GM19351 (cell line): ENCODE measurements around the gene IGF1R.
A peak's percentile ranks its signal among the peaks of the same experiment; 100 is the strongest.

Source experiments
- ATAC-seq: cut with Tn5 transposase; IDR thresholded peaks from one replicate; pipeline ENCODE4 v1.9.1; 2021; ENCODE audit warnings: mild to moderate bottlenecking, moderate library complexity; ENCODE audit not compliant: unreplicated experiment

IGF1R gene

GRCh38 chr15:98771541-98771940 lies 123.2 kb downstream of the IGF1R start:
- no peak for ATAC-seq

GRCh38 chr15:98772895-98773294 lies 124.6 kb downstream of the IGF1R start:
- peak; percentile 47 for ATAC-seq

GRCh38 chr15:98773616-98774015 lies 125.3 kb downstream of the IGF1R start:
- no peak for ATAC-seq

- ATAC-seq, result no peak
Measured at GRCh38 chr15:98774756-98775497, 126.6 kb downstream of the IGF1R start.

GRCh38 chr15:98775498-98776230 lies 127.3 kb downstream of the IGF1R start:
- ATAC-seq, result no peak

GRCh38 chr15:98776607-98777281 lies 128.4 kb downstream of the IGF1R start:
- peak; percentile 71 for ATAC-seq

GRCh38 chr15:98777426-98777825 lies 129.1 kb downstream of the IGF1R start:
- ATAC-seq, result no peak

- ATAC-seq, result no peak
Measured at GRCh38 chr15:98778263-98778959, 130.1 kb downstream of the IGF1R start.

GRCh38 chr15:98778960-98779359 lies 130.6 kb downstream of the IGF1R start:
- ATAC-seq, result no peak

GRCh38 chr15:98779463-98780071 lies 131.2 kb downstream of the IGF1R start:
- ATAC-seq, result peak; percentile 63

GRCh38 chr15:98781838-98782237 lies 133.5 kb downstream of the IGF1R start:
- ATAC-seq, result no peak

GRCh38 chr15:98782801-98783200 lies 134.5 kb downstream of the IGF1R start:
- ATAC-seq, result no peak

- no peak for ATAC-seq
Measured at GRCh38 chr15:98785431-98785806, 137.1 kb downstream of the IGF1R start.

GRCh38 chr15:98785807-98786621 lies 137.7 kb downstream of the IGF1R start:
- ATAC-seq, result peak; percentile 67

- no peak for ATAC-seq
Measured at GRCh38 chr15:98786717-98787116, 138.4 kb downstream of the IGF1R start.

GRCh38 chr15:98787194-98787593 lies 138.9 kb downstream of the IGF1R start:
- ATAC-seq, result no peak

GRCh38 chr15:98787936-98788757 lies 139.8 kb downstream of the IGF1R start:
- no peak for ATAC-seq

- no peak for ATAC-seq
Measured at GRCh38 chr15:98789020-98789419, 140.7 kb downstream of the IGF1R start.

GRCh38 chr15:98790270-98790669 lies 141.9 kb downstream of the IGF1R start:
- ATAC-seq, result no peak
